ENCODE data around the gene OLFML2A. TPM values are rescaled to one million over a fixed set of nuclear protein-coding genes. Genes with fewer than 3 reads are reported as not detected.
A peak's percentile ranks its signal among the peaks of the same experiment; 100 is the strongest.

The OLFML2A gene
- total RNA-seq, 1 donor = 4.3 TPM

DNA sequence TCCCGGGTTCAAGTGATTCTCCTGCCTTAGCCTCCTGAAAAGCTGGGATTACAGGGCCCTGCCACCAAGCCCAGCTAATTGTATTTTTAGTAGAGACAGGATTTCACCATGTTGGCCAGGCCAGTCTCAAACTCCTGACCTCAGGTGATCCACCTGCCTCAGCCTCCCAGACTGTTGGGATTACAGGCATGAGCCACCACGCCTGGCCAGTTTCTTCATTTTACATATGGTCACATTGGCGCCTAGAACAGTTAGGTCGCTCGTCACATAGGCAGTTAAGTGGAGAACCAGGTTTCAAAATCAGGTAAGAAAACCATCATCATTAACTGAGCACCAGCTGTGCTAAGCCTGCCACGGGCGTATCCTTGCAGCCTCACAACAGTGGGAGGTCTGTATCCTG is 36.1 kb downstream of the OLFML2A start:
- TF ChIP-seq, protein P1, sequence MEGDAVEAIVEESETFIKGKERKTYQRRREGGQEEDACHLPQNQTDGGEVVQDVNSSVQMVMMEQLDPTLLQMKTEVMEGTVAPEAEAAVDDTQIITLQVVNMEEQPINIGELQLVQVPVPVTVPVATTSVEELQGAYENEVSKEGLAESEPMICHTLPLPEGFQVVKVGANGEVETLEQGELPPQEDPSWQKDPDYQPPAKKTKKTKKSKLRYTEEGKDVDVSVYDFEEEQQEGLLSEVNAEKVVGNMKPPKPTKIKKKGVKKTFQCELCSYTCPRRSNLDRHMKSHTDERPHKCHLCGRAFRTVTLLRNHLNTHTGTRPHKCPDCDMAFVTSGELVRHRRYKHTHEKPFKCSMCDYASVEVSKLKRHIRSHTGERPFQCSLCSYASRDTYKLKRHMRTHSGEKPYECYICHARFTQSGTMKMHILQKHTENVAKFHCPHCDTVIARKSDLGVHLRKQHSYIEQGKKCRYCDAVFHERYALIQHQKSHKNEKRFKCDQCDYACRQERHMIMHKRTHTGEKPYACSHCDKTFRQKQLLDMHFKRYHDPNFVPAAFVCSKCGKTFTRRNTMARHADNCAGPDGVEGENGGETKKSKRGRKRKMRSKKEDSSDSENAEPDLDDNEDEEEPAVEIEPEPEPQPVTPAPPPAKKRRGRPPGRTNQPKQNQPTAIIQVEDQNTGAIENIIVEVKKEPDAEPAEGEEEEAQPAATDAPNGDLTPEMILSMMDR (IDR thresholded peaks at IDR 0.05; ENCODE audit: insufficient read depth, low read depth, low read length) = no peak

GRCh38 chr9:124813501-124814163 is 36.7 kb downstream of the OLFML2A start:
- no peak for DNase-seq (ENCODE audit: low read depth)

More for the DNA sequence above, 36.1 kb downstream of the OLFML2A start:
- H3K4me3 ChIP-seq (ENCODE audit: low read depth, low read length) = no peak overlapping the region
- DNase-seq (ENCODE audit: low read depth) = no peak

DNA sequence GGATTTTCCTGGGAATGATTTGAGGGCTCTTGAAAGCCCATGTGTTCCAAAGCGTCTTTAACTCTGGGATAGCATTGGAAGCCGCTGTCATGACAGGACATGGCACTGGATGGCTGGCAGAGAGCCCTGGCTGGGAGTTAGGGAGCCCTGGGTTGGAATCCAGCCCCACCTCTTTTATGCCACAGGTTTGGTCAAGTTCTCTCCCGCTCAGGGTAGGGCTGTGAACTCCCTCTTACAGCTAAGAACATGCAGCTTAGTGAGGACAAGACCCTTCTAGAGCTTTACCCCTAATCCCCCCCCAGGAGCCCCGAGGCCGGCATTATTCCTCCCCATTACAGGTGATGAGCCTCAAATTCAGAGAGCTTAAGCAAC is 37.2 kb downstream of the OLFML2A start:
- H3K4me3 ChIP-seq (ENCODE audit: low read depth, low read length) = no peak overlapping the region
- TF ChIP-seq, protein P1 (IDR thresholded peaks at IDR 0.05; ENCODE audit: insufficient read depth, low read depth, low read length) = no peak
- no peak for DNase-seq (ENCODE audit: low read depth)

More at GRCh38 chr9:124813501-124814163, 36.7 kb downstream of the OLFML2A start:
- no peak overlapping the region for H3K4me3 ChIP-seq (ENCODE audit: low read depth, low read length)
- TF ChIP-seq, protein P1 (IDR thresholded peaks at IDR 0.05; ENCODE audit: insufficient read depth, low read depth, low read length) = no peak

DNA sequence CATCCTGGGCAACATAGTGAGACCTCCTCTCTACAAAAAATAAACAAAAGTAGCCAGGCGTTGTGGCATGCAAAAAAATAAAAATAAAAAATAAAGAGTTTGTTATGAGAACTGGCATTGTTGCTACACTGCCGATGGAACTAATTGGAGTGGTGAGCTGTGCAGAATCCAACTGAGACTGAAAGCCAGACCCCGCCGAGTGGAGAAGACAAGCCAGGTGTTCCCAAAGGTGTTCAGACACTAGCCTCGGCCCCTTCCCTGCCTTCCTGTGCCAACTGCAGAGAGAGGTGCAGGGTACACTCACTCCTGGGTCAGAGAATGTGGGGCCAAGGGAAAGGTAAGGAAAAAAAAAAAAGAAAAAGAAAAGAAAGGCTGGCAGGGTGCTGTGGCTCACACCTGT is 38.7 kb downstream of the OLFML2A start:
- TF ChIP-seq, protein P1 (IDR thresholded peaks at IDR 0.05; ENCODE audit: insufficient read depth, low read depth, low read length) = no peak
- no peak for DNase-seq (ENCODE audit: low read depth)
- no peak overlapping the region for H3K4me3 ChIP-seq (ENCODE audit: low read depth, low read length)

DNA sequence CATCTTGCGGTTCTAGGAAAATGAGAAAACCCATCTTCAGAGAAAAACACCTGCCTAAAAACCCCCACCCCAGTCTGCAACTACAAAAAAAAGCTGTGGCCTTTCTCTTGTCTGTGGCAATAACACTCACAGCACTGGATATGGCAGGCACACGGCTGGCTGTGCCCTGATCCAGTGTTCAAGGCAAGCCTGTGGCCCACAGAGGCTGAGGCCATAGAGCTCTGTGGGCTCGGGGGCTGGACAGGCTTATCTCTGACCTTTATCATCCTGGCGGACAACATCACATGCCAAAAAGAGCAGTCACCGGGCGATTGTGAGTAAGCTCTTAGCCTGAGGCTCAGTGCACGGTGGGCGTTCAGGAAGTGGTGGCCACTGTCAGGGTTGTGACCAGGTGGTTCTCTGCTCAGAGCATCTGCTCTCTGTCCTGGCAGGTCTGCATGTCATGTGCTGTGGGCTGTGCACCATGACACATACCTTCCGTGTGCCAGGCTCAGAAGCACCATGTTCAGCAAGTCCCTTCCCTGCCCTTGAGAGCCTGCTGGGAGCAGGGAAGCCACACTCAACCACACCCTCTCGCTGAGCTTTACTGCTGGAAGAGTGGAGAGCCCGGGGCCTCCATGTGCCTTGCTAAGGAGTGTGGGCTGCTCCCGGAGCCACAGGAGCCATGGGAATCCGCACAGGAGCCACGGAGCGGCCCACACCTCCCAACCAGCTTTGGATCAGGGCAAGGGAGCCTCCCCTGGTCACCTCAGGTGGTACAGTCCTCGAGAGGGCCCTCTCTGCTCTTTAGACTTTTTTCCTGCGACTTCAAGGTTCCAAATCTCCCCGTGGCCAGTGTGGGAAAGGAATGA is 41.7 kb downstream of the OLFML2A start:
- TF ChIP-seq, protein P1 (IDR thresholded peaks at IDR 0.05; ENCODE audit: insufficient read depth, low read depth, low read length) = no peak
- peak; percentile 60 for DNase-seq (ENCODE audit: low read depth)
- H3K4me3 ChIP-seq (ENCODE audit: low read depth, low read length) = no peak overlapping the region

GRCh38 chr9:124820698-124821623 is 44.0 kb downstream of the OLFML2A start:
- peak; percentile 47 for DNase-seq (ENCODE audit: low read depth)
- no peak overlapping the region for H3K4me3 ChIP-seq (ENCODE audit: low read depth, low read length)
- TF ChIP-seq, protein P1 (IDR thresholded peaks at IDR 0.05; ENCODE audit: insufficient read depth, low read depth, low read length) = no peak
